Upper lobe of left lung (tissue), 6 donors: ENCODE data around the gene DENND1B. TPM values are rescaled to one million over a fixed set of nuclear protein-coding genes. Genes with fewer than 3 reads are reported as not detected.

Experiments used
- ATAC-seq, 2 donors: fragments of 200-7000 bp; cut with Tn5 transposase; one replicate each; pipeline ENCODE4 v1.9.1; 2022; ENCODE audit warnings: mild to moderate bottlenecking in 2 of 2, moderate library complexity in 2 of 2; ENCODE audit not compliant: low FRiP score in 2 of 2
- DNase-seq, 2 donors: peaks; one replicate each; pipeline ENCODE4 v3.0.0-alpha.2; 2019 to 2020
- H3K27ac ChIP-seq, 4 donors: fragments of 200-600 bp; sonication (generic); one replicate each; pipeline ENCODE4 v1.5.1; 2016 to 2019
- H3K27me3 ChIP-seq, 4 donors: fragments of 200-600 bp; sonication (generic); one replicate each; pipeline ENCODE4 v1.5.1; 2017 to 2019
- H3K36me3 ChIP-seq, 4 donors: fragments of 200-600 bp; sonication (generic); one replicate each; pipeline ENCODE4 v1.5.1; 2016 to 2019
- H3K4me1 ChIP-seq, 4 donors: fragments of 200-600 bp; sonication (generic); one replicate each; pipeline ENCODE4 v1.5.1; 2018 to 2019
- H3K4me3 ChIP-seq, 4 donors: fragments of 200-600 bp; sonication (generic); one replicate each; pipeline ENCODE4 v1.5.1; 2017 to 2019; ENCODE audit warnings: mild to moderate bottlenecking in 2 of 4, moderate library complexity in 1 of 4
- H3K9me3 ChIP-seq, 4 donors: fragments of 200-600 bp; sonication (generic); one replicate each; pipeline ENCODE4 v1.5.1; 2018 to 2019
- EP300 ChIP-seq, 4 donors: sonication (generic); formaldehyde crosslinking; IDR thresholded peaks; one replicate each; pipeline ENCODE4 v1.5.1; 2017; ENCODE audit warnings: antibody characterized with exemption in 4 of 4, control low read depth in 2 of 4
- POLR2A ChIP-seq, 4 donors: fragments of 450-650 bp; IDR thresholded peaks; one replicate each; pipeline ENCODE4 v1.5.1; 2016 to 2017; ENCODE audit warnings: antibody characterized with exemption in 4 of 4, mild to moderate bottlenecking in 2 of 4
- POLR2AphosphoS5 ChIP-seq, 2 donors: sonication (generic); formaldehyde crosslinking; IDR thresholded peaks; one replicate each; pipeline ENCODE4 v1.5.1; 2017; ENCODE audit warnings: antibody characterized with exemption in 2 of 2
- WGBS, 2 donors: methylation state at CpG; one replicate each; pipeline ENCODE4 v1.1.5; 2017 to 2018; 5-methylcytosine and 5-hydroxymethylcytosine counted together
- total RNA-seq, 6 donors: library from RNA; depleted of rRNA in 4 of 6; stranded (reverse); fragments of >200 nt in 4 of 6; gene quantifications; one replicate each; pipeline versions ENCODE4 v1.1.0 to v1.2.1, GENCODE V29; 2016 to 2021
- TF ChIP-seq, protein P1 (sequence below), 6 experiments: fragments of 450-650 bp in 4 of 6; fragments of 200-600 bp in 2 of 6; sonication (generic) in 2 of 6; IDR thresholded peaks; one replicate each; pipeline ENCODE4 v1.5.1; 2016 to 2019; ENCODE audit warnings: antibody characterized with exemption in 6 of 6
- donor health status: DM: no; HTN: no; CAD: no; lungs with moderate emphysema.
- donor health status: DM: no; HTN: yes; CAD: no; lungs with severe emphysema.

DENND1B gene
- total RNA-seq, 6 donors from 2014 or later, result 14.9 to 39.1 (median 21.0) TPM

DNA sequence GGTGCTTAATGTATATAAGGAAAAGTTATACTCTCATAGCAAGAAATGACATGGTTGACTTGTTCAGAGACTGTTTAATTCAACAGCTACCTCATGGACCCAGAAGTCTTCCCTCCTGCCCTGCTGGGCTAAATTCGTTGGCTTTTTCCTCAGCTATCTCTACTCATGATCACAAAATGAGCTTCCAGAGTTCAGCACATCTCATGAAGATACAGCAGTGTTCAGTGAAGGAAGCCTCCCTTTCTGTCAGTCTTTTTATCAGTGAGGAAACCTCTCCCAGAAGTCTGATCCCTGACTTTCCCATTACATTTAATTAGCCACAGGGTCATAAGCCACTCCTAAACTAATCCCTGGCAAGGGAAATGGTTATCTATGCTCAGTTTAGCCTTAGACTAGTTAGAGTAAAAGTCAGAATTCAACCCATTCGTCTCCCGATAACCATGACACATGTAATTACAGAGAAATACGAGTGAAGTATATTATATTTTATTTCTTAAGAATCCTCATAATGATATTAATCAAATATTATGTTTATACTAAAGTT lies 97.5 kb downstream of the DENND1B start:
- DNase-seq (no peak), ATAC-seq (no peak)
- TF ChIP-seq EP300 (IDR thresholded peaks at IDR 0.05) (no peak), POLR2AphosphoS5 (IDR thresholded peaks at IDR 0.05) (no peak), POLR2A (IDR thresholded peaks at IDR 0.05) (no peak)
- TF ChIP-seq, protein P1, sequence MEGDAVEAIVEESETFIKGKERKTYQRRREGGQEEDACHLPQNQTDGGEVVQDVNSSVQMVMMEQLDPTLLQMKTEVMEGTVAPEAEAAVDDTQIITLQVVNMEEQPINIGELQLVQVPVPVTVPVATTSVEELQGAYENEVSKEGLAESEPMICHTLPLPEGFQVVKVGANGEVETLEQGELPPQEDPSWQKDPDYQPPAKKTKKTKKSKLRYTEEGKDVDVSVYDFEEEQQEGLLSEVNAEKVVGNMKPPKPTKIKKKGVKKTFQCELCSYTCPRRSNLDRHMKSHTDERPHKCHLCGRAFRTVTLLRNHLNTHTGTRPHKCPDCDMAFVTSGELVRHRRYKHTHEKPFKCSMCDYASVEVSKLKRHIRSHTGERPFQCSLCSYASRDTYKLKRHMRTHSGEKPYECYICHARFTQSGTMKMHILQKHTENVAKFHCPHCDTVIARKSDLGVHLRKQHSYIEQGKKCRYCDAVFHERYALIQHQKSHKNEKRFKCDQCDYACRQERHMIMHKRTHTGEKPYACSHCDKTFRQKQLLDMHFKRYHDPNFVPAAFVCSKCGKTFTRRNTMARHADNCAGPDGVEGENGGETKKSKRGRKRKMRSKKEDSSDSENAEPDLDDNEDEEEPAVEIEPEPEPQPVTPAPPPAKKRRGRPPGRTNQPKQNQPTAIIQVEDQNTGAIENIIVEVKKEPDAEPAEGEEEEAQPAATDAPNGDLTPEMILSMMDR (IDR thresholded peaks at IDR 0.05), result no peak
- H3K4me3 ChIP-seq, result no peak overlapping the region
- H3K9me3 ChIP-seq, result no peaks in the 10 kb centered on the region
- 86 to 92% methylated on average over 4 of the region's 4 CpGs for WGBS, 2 donors
- no peak overlapping the region for H3K27ac ChIP-seq
- no peaks in the 10 kb centered on the region for H3K36me3 ChIP-seq
- peaks cover 0 to 9% (median 4%) of the 10 kb centered on the region in 4 donors for H3K4me1 ChIP-seq
- no peaks in the 10 kb centered on the region for H3K27me3 ChIP-seq

DNA sequence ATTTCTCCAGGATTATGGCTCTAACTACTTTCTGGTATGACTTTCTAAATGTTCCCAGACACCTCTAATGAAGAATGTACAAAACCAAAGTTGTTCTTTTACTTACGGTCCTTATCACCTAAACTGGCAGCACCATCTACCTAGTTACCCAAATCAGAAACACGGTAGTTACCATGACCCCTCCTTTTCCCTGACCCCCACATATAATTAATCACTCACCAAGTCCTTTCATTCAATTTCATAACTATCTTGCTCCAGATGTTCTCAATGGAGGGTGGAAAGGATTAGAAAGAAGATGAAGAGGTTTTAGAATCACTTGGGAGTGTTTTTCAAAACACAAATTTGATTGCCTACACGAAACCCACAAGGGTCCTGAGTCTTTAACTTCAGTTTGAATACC lies 98.0 kb downstream of the DENND1B start:
- peaks cover 0 to 9% (median 4%) of the 10 kb centered on the region in 4 donors for H3K4me1 ChIP-seq
- no peaks in the 10 kb centered on the region for H3K36me3 ChIP-seq
- H3K4me3 ChIP-seq, result no peak overlapping the region
- DNase-seq (no peak), ATAC-seq (no peak)
- no peak overlapping the region for H3K27ac ChIP-seq
- WGBS, 2 donors, result 90 to 94% methylated on average over 3 of the region's 3 CpGs
- TF ChIP-seq EP300 (IDR thresholded peaks at IDR 0.05) (no peak), POLR2A (IDR thresholded peaks at IDR 0.05) (no peak), POLR2AphosphoS5 (IDR thresholded peaks at IDR 0.05) (no peak)
- TF ChIP-seq, protein P1 (IDR thresholded peaks at IDR 0.05), result no peak
- H3K27me3 ChIP-seq, result no peaks in the 10 kb centered on the region
- no peaks in the 10 kb centered on the region for H3K9me3 ChIP-seq

DNA sequence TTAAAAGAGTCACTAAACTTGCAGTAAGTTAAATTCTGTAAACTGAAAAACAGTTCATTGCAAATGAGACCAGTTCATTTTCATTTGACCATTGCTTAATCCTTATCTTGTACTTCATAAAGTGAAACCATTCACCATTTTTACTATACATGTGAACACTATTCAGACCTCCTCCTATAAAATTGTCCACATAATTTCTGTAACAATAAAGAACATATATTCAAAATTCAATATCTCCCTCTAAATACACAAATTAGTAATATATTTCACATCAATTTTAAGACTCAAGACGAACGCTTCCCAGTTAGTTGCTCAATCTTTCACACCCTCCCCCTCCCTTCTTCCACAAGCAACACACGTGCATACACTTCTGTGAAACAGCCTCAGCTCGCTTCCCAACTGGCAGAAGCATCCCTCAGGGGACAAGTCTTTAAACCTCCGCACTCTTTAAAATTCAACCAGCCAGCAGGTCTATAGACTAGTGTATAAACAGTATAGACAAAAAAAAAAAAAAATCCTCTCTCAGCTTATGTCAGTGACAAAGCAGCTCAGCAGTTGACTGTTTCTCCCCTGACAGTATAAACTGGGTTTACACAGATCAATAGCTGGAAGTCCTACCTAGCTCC lies 99.6 kb downstream of the DENND1B start:
- Histone ChIP-seq H3K27ac (no peak overlapping the region), H3K4me1 (peaks cover 0 to 9% (median 4%) of the 10 kb centered on the region in 4 donors), H3K4me3 (peak overlapping the region in 3 of 4 donors; percentile 15 to 42 (median 36)), H3K9me3 (no peaks in the 10 kb centered on the region), H3K36me3 (no peaks in the 10 kb centered on the region), H3K27me3 (no peaks in the 10 kb centered on the region)
- 28 to 52% methylated on average over 5 of the region's 5 CpGs for WGBS, 2 donors
- no peak for TF ChIP-seq POLR2A (IDR thresholded peaks at IDR 0.05)
- no peak for TF ChIP-seq POLR2AphosphoS5 (IDR thresholded peaks at IDR 0.05)
- TF ChIP-seq, protein P1 (IDR thresholded peaks at IDR 0.05), result no peak
- no peak for TF ChIP-seq EP300 (IDR thresholded peaks at IDR 0.05)
- peak in 1 of 2 donors; percentile 65 for ATAC-seq
- DNase-seq, result peak in 1 of 2 donors; percentile 29

DNA sequence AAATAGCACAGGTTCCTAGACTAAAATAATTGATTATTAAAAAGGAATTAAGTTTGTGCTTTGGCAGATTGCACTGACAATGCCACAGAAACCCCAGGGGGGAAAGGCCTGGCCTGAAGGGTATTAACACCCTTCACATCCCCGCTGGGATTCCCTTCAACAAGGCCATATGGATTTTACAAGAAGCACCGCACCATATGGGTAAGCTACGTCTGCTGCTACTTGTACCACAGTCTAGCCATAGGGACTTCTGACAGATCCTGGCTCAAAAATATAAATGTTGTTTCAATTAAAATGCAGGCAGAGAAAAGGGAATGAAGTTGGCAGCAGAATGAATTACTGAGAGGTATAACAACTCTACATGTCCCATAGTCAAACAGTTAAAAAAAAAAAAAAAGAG lies 101.0 kb downstream of the DENND1B start:
- ATAC-seq (no peak), DNase-seq (no peak)
- H3K27ac ChIP-seq, result no peak overlapping the region
- no peaks in the 10 kb centered on the region for H3K36me3 ChIP-seq
- H3K4me3 ChIP-seq, result no peak overlapping the region
- TF ChIP-seq, protein P1 (IDR thresholded peaks at IDR 0.05), result no peak
- TF ChIP-seq POLR2A (IDR thresholded peaks at IDR 0.05), result no peak
- no peak for TF ChIP-seq EP300 (IDR thresholded peaks at IDR 0.05)
- no peak for TF ChIP-seq POLR2AphosphoS5 (IDR thresholded peaks at IDR 0.05)
- 95 to 98% methylated on average over 3 of the region's 3 CpGs for WGBS, 2 donors
- peaks cover 0 to 9% (median 4%) of the 10 kb centered on the region in 4 donors for H3K4me1 ChIP-seq
- no peaks in the 10 kb centered on the region for H3K27me3 ChIP-seq
- no peaks in the 10 kb centered on the region for H3K9me3 ChIP-seq

DNA sequence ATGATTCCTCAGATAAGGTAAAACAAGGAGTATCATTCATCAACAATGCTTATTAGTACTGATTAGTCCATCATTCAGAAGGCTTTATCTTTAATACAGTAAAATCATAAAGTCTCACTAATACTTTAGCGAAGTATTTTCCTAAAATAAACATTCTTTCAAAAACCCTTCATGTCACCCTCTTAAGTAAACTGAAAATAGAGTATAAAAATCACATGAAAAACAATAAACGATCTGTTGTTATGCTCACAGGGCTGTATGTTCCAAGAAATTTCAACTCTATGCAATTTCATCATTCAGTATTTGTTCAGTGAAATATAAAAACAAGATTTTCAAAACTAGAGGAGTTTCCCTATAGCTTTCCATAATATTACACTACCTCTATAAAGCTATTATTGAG lies 102.0 kb downstream of the DENND1B start:
- DNase-seq, result no peak

More for the DNA sequence above, 102.0 kb downstream of the DENND1B start:
- ATAC-seq, result no peak
- no peaks in the 10 kb centered on the region for H3K9me3 ChIP-seq
- H3K4me3 ChIP-seq, result no peak overlapping the region
- no peaks in the 10 kb centered on the region for H3K36me3 ChIP-seq
- peaks cover 0 to 9% (median 4%) of the 10 kb centered on the region in 4 donors for H3K4me1 ChIP-seq
- TF ChIP-seq, protein P1 (IDR thresholded peaks at IDR 0.05), result no peak
- TF ChIP-seq POLR2A (IDR thresholded peaks at IDR 0.05), result no peak
- no peak for TF ChIP-seq POLR2AphosphoS5 (IDR thresholded peaks at IDR 0.05)
- H3K27ac ChIP-seq, result no peak overlapping the region
- WGBS, 2 donors, result 51 to 63% methylated on average over 2 of the region's 2 CpGs
- H3K27me3 ChIP-seq, result no peaks in the 10 kb centered on the region
